WERI-Rb-1 (cell line): ENCODE measurements around the gene LTF.

Experiments
- DNase-seq: peaks from one replicate; pipeline ENCODE4 v3.0.0-alpha.2; 2020
- H3K27ac ChIP-seq: fragments of 250-450 bp; sonication (Bioruptor Pico); 2 replicates; pipeline ENCODE4 v1.5.1; 2020; ENCODE audit warnings: mild to moderate bottlenecking, moderate library complexity
- H3K27me3 ChIP-seq: fragments of 250-450 bp; sonication (Bioruptor Pico); 2 replicates; pipeline ENCODE4 v1.5.1; 2021; ENCODE audit warnings: mild to moderate bottlenecking, low read depth, moderate library complexity; ENCODE audit not compliant: insufficient read depth, severe bottlenecking
- H3K36me3 ChIP-seq: fragments of 250-450 bp; sonication (Bioruptor Pico); 2 replicates; pipeline ENCODE4 v1.5.1; 2020; ENCODE audit warnings: mild to moderate bottlenecking, moderate library complexity
- H3K4me3 ChIP-seq: 2 replicates; pipeline ENCODE4 v1.5.1; 2011; ENCODE audit warnings: low read depth, mild to moderate bottlenecking, control low read depth, low read length
- H3K9me3 ChIP-seq: fragments of 250-450 bp; sonication (Bioruptor Pico); 2 replicates; pipeline ENCODE4 v1.5.1; 2021; ENCODE audit warnings: mild to moderate bottlenecking, moderate library complexity; ENCODE audit not compliant: severe bottlenecking
- CTCF ChIP-seq: IDR thresholded peaks from 2 replicates; pipeline ENCODE4 v1.5.1; 2011; ENCODE audit warnings: low read depth, mild to moderate bottlenecking, control low read depth, inconsistent platforms, low read length

LTF gene

GRCh38 chr3:46505953-46506352 is 41.2 kb upstream of the LTF start:
- TF ChIP-seq CTCF: no peak
- no peaks in the 10 kb centered on the region for H3K27me3 ChIP-seq
- no peaks in the 10 kb centered on the region for H3K36me3 ChIP-seq
- H3K4me3 ChIP-seq: no peak overlapping the region
- no peak for DNase-seq
- no peaks in the 10 kb centered on the region for H3K9me3 ChIP-seq
- no peak overlapping the region for H3K27ac ChIP-seq

- no peak for TF ChIP-seq CTCF
- no peaks in the 10 kb centered on the region for H3K9me3 ChIP-seq
Observed at GRCh38 chr3:46504789-46505188, 40.1 kb upstream of the LTF start.

GRCh38 chr3:46503200-46503874 is 38.6 kb upstream of the LTF start:
- TF ChIP-seq CTCF: no peak
- no peaks in the 10 kb centered on the region for H3K9me3 ChIP-seq
- H3K4me3 ChIP-seq: no peak overlapping the region
- no peak overlapping the region for H3K27ac ChIP-seq
- H3K27me3 ChIP-seq: no peaks in the 10 kb centered on the region
- DNase-seq: no peak
- no peaks in the 10 kb centered on the region for H3K36me3 ChIP-seq

More at GRCh38 chr3:46504789-46505188, 40.1 kb upstream of the LTF start:
- H3K27ac ChIP-seq: no peak overlapping the region
- no peak for DNase-seq
- no peaks in the 10 kb centered on the region for H3K36me3 ChIP-seq
- H3K4me3 ChIP-seq: no peak overlapping the region
- no peaks in the 10 kb centered on the region for H3K27me3 ChIP-seq

GRCh38 chr3:46501702-46502101 is 37.0 kb upstream of the LTF start:
- no peaks in the 10 kb centered on the region for H3K27me3 ChIP-seq
- DNase-seq: no peak
- no peak overlapping the region for H3K4me3 ChIP-seq
- H3K36me3 ChIP-seq: no peaks in the 10 kb centered on the region
- TF ChIP-seq CTCF: no peak
- no peak overlapping the region for H3K27ac ChIP-seq
- no peaks in the 10 kb centered on the region for H3K9me3 ChIP-seq

- DNase-seq: no peak
- TF ChIP-seq CTCF: no peak
- H3K27ac ChIP-seq: no peak overlapping the region
- no peaks in the 10 kb centered on the region for H3K27me3 ChIP-seq
- H3K9me3 ChIP-seq: no peaks in the 10 kb centered on the region
- no peaks in the 10 kb centered on the region for H3K36me3 ChIP-seq
- H3K4me3 ChIP-seq: no peak overlapping the region
Observed at GRCh38 chr3:46500656-46501635, 36.2 kb upstream of the LTF start.
